Uterus (tissue), 2 donors: ENCODE results near the gene SLC9A8.
A peak's percentile ranks its signal among the peaks of the same experiment; 100 is the strongest.

Source experiments
- CTCF ChIP-seq, 4 experiments: fragments of 200-600 bp in 2 of 4; fragments of 450-650 bp in 2 of 4; sonication (generic) in 2 of 4; IDR thresholded peaks; one replicate each; pipeline ENCODE4 v1.5.1; 2016 to 2019; ENCODE audit warnings: antibody characterized with exemption in 4 of 4, mild to moderate bottlenecking in 2 of 4, moderate library complexity in 1 of 4
- POLR2A ChIP-seq, 2 donors: fragments of 450-650 bp; IDR thresholded peaks; one replicate each; pipeline ENCODE4 v1.6.1; 2016; ENCODE audit warnings: antibody characterized with exemption in 2 of 2, mild to moderate bottlenecking in 1 of 2, moderate library complexity in 1 of 2

GRCh38 chr20:49786668-49787370 lies 25.8 kb upstream of the SLC9A8 start:
- peak in 1 of 4 experiments; percentile 11 for TF ChIP-seq CTCF (IDR thresholded peaks at IDR 0.05)
- no peak for TF ChIP-seq POLR2A (IDR thresholded peaks at IDR 0.05)
